AG09319 (cell line): Measurements from ENCODE around the gene C6orf163.

Source experiments
- DNase-seq: peaks from one replicate; pipeline ENCODE4 v3.0.0-alpha.2; 2010; ENCODE audit warnings: low read depth; ENCODE audit errors: extremely low read depth
- TF ChIP-seq, protein P1 (sequence below): IDR thresholded peaks from 2 replicates; pipeline ENCODE4 v1.5.1; 2011; ENCODE audit warnings: low read depth, mild to moderate bottlenecking, inconsistent platforms, low read length, moderate library complexity

C6orf163 gene

DNA sequence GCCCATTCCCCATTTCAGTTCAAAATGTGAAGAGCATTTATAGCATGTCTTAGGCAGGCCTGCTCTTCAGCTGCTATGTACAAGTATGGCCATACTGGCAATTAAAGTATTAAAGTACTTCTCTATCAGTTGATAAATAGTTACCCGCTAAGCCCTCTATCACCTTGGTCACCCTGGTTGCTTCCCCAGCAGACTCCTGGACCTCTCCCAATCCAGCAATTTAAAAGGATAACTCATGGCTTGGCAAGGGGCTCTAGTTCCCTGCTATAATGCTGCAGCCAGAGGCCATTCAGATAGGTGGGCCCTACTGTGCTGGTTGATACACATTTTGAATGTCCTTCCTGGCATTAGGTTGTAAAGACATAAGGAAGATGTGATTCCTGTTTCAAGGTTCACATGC, 7.0 kb downstream of the C6orf163 start:
- TF ChIP-seq, protein P1, sequence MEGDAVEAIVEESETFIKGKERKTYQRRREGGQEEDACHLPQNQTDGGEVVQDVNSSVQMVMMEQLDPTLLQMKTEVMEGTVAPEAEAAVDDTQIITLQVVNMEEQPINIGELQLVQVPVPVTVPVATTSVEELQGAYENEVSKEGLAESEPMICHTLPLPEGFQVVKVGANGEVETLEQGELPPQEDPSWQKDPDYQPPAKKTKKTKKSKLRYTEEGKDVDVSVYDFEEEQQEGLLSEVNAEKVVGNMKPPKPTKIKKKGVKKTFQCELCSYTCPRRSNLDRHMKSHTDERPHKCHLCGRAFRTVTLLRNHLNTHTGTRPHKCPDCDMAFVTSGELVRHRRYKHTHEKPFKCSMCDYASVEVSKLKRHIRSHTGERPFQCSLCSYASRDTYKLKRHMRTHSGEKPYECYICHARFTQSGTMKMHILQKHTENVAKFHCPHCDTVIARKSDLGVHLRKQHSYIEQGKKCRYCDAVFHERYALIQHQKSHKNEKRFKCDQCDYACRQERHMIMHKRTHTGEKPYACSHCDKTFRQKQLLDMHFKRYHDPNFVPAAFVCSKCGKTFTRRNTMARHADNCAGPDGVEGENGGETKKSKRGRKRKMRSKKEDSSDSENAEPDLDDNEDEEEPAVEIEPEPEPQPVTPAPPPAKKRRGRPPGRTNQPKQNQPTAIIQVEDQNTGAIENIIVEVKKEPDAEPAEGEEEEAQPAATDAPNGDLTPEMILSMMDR = no peak
- no peak for DNase-seq

DNA sequence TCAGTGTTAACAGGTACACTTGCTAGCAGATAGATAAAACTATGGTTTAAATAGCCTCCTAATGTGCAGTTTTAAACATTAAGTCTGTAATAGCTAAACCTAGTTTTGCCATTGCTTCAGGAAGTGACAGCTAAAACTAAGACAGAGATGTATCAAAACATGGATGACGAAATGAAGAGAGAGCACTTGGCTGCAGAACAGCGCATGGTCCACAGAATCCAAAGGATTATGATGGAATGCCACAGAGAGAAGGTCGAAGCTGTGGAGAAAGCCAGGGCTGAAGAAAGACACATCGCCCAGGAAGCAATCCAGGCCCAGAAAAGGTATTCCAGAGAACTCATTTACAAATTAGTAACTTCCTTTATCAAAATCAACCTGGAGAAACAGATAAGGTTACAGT, 11.6 kb downstream of the C6orf163 start:
- TF ChIP-seq, protein P1 = no peak
- no peak for DNase-seq

DNA sequence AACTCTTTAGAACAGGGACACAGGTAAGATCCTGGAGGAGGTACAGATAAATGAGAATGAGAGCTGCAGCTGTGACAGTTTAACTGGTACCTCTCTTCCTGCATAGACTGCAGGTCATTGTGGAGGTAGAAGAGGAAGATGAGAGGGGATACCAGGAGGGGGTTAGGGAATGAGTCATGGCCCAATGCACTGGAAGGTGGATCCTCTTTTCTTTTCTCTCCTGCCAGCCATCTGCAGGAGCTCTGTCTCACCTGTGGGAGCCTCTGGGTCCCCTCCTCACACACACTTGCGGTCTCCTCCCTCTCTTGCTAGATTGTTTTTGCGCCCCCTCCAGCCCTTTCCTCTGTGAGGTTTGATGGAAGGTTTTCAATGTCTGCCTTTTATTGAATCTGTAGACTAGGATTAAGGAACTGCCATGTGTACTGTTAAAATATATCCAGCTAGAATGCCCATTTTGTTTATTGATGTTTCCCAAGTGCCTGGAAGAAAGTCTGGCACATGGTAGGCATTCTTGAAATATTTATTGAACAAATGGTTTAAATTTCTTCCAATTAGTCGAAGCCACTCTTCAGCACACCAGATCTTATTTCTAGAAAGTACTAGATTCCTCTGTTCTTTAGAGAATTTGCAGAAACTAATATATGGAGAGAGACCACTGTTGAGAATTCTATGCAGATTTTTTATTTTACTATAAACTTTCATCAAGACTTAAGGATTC, 13.0 kb downstream of the C6orf163 start:
- DNase-seq = no peak
- TF ChIP-seq, protein P1 = no peak

DNA sequence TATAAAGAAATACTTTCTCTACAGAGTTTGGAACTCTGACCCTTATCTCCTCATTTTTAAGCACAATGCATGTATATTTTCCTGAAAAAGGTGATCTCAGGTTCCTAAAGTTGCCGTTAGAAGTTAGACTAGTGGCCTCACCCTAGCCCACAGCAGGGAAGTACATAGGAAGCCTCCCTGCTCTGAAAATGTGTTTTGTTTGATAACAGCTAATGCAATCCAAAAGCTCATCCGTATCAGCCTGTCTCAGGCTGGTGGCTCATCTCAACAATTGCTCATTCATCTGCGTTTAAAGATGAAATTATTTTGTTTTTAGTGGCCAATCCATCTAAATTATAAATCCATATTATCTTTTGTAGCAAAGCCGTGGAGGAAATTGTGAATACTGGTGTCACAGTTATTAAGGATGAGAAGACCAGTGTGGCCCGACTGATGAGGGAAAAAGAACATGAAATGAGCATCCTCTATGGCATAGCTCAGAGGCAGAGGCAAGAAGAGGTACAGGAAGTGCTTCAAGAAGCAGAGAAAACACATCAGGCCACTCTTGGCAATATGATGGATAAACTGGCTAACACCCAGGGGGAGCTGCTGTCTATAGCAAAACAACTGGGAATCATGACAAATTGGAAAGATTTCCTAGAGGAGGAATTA, 20.1 kb downstream of the C6orf163 start:
- TF ChIP-seq, protein P1 = no peak
- DNase-seq = no peak

DNA sequence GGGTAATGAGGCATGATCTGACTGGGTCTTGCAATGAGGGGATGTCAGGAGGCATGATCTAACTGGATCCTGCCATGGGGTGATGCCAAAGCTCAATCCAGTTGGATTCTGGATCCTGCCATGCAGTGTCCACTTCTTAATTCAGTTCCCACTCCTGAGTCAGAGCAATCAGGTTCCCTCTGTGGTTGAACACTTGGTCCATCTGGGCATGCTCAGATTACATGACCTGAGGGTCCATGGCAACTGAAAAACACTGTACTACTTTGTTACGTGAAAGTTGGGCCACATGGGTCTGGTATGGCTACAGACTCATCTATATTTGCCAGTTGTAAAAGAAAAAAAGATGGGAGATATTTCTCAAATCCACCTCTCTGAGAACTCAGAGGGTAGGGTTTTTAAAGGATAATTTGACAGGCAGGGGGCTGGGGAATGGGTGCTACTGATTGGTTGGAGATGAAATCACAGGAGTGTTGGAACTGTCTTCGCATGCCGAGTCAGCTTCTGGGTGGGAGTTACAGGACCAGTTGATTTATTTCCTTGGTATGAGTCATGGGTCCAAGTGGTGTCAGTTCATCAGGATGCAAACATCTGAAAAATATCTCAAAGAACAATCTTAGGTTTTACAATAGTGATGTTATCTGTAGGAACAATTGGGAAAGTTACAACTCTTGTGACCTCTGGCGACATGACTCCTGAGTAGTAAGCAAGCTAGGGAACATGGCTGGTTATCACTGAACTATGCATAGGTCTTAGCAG, 21.6 kb downstream of the C6orf163 start:
- TF ChIP-seq, protein P1 = no peak
- DNase-seq = no peak

DNA sequence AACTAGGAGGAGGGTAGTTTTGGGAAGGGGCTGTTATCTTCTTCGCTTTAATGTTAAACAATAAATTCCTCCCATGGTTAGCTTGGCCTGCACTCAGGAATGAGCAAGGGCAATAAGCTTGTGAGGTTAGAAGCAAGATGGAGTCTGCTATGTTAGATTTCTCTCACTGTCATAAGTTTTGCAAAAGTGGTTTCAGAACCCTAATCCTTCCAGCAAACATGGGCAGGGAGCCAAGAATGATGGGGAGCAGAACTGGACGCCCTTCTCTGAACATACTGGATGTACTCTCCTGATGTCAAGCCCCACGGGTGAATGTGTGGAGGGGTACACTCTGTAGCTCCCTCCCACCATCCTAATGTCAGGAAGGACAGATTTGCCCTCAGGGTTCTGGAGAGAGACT, 22.3 kb downstream of the C6orf163 start:
- DNase-seq = no peak
- TF ChIP-seq, protein P1 = no peak

DNA sequence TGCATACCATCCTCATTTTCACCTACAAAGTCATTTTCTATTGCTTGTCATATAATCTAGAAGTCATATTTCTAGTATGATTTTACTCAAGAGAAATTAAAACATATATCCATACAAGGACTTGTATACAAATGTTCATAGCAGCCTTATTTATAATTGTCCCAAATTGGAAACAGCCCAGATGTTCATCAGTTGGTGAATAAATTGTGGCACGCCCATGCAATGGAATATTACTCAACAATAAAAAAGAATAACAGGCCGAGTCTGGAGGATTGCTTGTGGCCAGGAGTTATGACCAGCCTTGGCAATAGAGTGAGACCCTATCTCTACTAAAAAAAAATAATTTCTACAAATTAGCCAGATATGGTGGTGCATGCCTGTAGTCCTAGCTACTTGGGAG, 28.8 kb downstream of the C6orf163 start:
- DNase-seq = no peak
- TF ChIP-seq, protein P1 = no peak
